Gastrocnemius medialis (tissue), 4 donors: ENCODE results near the gene IL11RA. TPM values are rescaled to one million over a fixed set of nuclear protein-coding genes. Genes with fewer than 3 reads are reported as not detected.
A peak's percentile ranks its signal among the peaks of the same experiment; 100 is the strongest.
"Not testable (repeated sequence)": the region's sequence is repeated elsewhere in the genome, so short reads cannot be mapped to it uniquely, and the experiment has no call there.

Experiments
- ATAC-seq, 2 donors: fragments of 150-250 bp; one replicate each; pipeline ENCODE4 v1.9.1; 2016
- DNase-seq, 2 donors: peaks; one replicate each; pipeline ENCODE4 v3.0.0-alpha.2; 2019
- H3K27ac ChIP-seq, 4 donors: fragments of 200-600 bp; sonication (generic); 1 replicate in 1 of 4; 2 replicates in 3 of 4; pipeline ENCODE4 v1.5.1; 2016 to 2018; ENCODE audit warnings: mild to moderate bottlenecking in 2 of 4, moderate library complexity in 1 of 4
- H3K27me3 ChIP-seq, 3 donors: fragments of 200-600 bp; sonication (generic) in 2 of 3; 1 replicate in 1 of 3; 2 replicates in 2 of 3; pipeline versions ENCODE4 v1.5.1 to v1.6.0; 2016 to 2019; ENCODE audit warnings: mild to moderate bottlenecking in 1 of 3, moderate library complexity in 1 of 3
- H3K36me3 ChIP-seq, 2 donors: fragments of 200-600 bp; sonication (generic) in 1 of 2; one replicate each; pipeline ENCODE4 v1.5.1; 2017 to 2018
- H3K4me1 ChIP-seq, 2 donors: fragments of 200-600 bp; sonication (generic) in 1 of 2; one replicate each; pipeline ENCODE4 v1.5.1; 2016 to 2017; ENCODE audit warnings: mild to moderate bottlenecking in 2 of 2
- H3K4me3 ChIP-seq, 4 donors: fragments of 200-600 bp; sonication (generic) in 3 of 4; 1 replicate in 1 of 4; 2 replicates in 3 of 4; pipeline ENCODE4 v1.5.1; 2016 to 2019; ENCODE audit warnings: mild to moderate bottlenecking in 2 of 4
- H3K9me3 ChIP-seq, 3 donors: fragments of 200-600 bp; sonication (generic) in 2 of 3; 1 replicate in 1 of 3; 2 replicates in 2 of 3; pipeline ENCODE4 v1.5.1; 2016 to 2019
- POLR2A ChIP-seq, 2 donors: fragments of 450-650 bp; IDR thresholded peaks; one replicate each; pipeline ENCODE4 v1.6.1; 2017; ENCODE audit warnings: antibody characterized with exemption in 2 of 2, mild to moderate bottlenecking in 2 of 2, moderate library complexity in 2 of 2
- in situ Hi-C, 4 donors: fragments of 200-750 bp; cut with MboI; loops; one replicate each; pipeline versions ENCODE4 v1.15.0 to v1.8.0; 2017; ENCODE audit warnings: low sequenced_read_pairs in 4 of 4
- intact Hi-C: fragments of 100-400 bp; cut with DNase I; formaldehyde crosslinking; loops from one replicate; pipeline ENCODE4 v1.15.1; 2023; ENCODE audit warnings: low total_unique reads
- total RNA-seq, 4 donors: library from RNA; depleted of rRNA; stranded (reverse); fragments of >200 nt; gene quantifications; one replicate each; pipeline versions ENCODE4 v1.1.0 to v1.2.3, GENCODE V29; 2016
- TF ChIP-seq, protein P1 (sequence below), 5 experiments: fragments of 450-650 bp in 3 of 5; fragments of 200-600 bp in 2 of 5; sonication (generic) in 2 of 5; IDR thresholded peaks in 4 of 5; conservative IDR thresholded peaks in 1 of 5; 1 replicate in 4 of 5; 2 replicates in 1 of 5; pipeline ENCODE4 v1.5.1; 2016 to 2019; ENCODE audit warnings: antibody characterized with exemption in 5 of 5, mild to moderate bottlenecking in 3 of 5, moderate library complexity in 3 of 5

The IL11RA gene
- total RNA-seq, 4 donors from 2014 or later, result 3.3 to 15.3 (median 11.6) TPM

DNA sequence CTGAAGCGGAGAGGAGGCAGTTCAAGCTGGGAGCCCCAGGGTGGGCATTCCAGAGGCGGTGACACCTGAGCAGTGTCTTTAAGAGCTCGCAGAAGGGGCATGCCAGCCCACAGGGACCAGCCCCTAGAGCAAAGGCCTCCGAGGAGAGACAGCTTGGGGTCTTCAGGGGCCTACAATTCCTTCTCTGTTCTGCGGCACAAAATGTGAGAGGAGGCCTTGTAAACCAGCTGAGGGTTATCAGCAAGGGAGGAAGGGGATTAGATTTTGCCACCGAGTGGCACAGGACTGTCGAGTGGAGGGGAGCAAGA lies 13.9 kb upstream of the IL11RA start:
- Histone ChIP-seq H3K27ac (peak overlapping the region; percentile 80 to 93 (median 86)), H3K36me3 (no peaks in the 10 kb centered on the region), H3K4me3 (peak overlapping the region; percentile 66 to 95 (median 74)), H3K9me3 (no peaks in the 10 kb centered on the region), H3K27me3 (no peaks in the 10 kb centered on the region), H3K4me1 (peaks cover 12 to 16% of the 10 kb centered on the region in 2 donors)
- in situ Hi-C loops, result no loop called here
- intact Hi-C loops, result no loop called here
- ATAC-seq (no peak), DNase-seq (no peak)
- TF ChIP-seq POLR2A (IDR thresholded peaks at IDR 0.05), result no peak
- TF ChIP-seq, protein P1, sequence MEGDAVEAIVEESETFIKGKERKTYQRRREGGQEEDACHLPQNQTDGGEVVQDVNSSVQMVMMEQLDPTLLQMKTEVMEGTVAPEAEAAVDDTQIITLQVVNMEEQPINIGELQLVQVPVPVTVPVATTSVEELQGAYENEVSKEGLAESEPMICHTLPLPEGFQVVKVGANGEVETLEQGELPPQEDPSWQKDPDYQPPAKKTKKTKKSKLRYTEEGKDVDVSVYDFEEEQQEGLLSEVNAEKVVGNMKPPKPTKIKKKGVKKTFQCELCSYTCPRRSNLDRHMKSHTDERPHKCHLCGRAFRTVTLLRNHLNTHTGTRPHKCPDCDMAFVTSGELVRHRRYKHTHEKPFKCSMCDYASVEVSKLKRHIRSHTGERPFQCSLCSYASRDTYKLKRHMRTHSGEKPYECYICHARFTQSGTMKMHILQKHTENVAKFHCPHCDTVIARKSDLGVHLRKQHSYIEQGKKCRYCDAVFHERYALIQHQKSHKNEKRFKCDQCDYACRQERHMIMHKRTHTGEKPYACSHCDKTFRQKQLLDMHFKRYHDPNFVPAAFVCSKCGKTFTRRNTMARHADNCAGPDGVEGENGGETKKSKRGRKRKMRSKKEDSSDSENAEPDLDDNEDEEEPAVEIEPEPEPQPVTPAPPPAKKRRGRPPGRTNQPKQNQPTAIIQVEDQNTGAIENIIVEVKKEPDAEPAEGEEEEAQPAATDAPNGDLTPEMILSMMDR (IDR thresholded peaks at IDR 0.05 in 4 of 5, conservative IDR thresholded peaks at IDR 0.05 in 1 of 5), result no peak

DNA sequence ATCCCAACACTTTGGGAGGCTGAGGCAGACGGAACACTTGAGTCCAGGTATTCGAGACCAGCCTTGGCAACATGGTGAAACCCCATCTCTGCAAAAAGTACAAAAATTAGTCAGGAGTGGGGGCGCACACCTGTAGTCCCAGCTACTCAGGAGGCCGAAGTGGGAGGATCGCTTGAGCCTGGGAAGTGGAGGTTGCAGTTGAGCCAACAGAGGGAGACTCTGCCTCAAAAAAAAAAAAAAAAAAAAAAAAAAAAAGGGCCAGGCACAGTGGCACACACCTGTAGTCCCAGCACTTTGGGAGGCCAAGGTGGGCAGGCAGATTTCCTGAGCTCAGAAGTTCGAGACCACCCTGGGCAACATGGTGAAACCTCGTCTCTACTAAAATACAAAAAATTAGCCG lies 12.7 kb upstream of the IL11RA start:
- DNase-seq, H3K27ac ChIP-seq, intact Hi-C loops, H3K9me3 ChIP-seq, H3K27me3 ChIP-seq, H3K4me3 ChIP-seq, H3K36me3 ChIP-seq, in situ Hi-C loops, ATAC-seq: not testable (repeated sequence)
- H3K4me1 ChIP-seq, result peaks cover 12 to 16% of the 10 kb centered on the region in 2 donors

DNA sequence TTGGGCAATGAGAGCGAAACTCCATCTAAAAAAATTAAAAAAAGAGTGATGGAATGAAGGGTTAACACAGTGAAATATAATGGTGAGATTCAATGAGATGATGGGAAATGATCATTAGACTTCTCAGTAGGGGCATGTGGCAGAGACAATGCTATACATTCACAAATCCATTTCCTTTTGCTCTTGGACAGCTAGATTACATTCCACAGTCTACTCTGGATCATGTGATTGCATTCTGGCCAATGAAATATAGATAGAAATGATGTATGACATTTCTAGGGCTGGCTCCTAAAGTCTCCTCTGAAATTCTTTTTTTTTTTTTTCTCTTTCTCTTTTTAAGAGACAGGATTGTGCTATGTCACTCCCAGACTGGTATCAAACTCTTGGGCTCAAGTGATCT lies 9.3 kb upstream of the IL11RA start:
- no peak for ATAC-seq
- Histone ChIP-seq H3K4me1 (peaks cover 22 to 25% of the 10 kb centered on the region in 2 donors), H3K27ac (no peak overlapping the region), H3K27me3 (no peaks in the 10 kb centered on the region), H3K4me3 (no peak overlapping the region), H3K9me3 (no peaks in the 10 kb centered on the region), H3K36me3 (no peaks in the 10 kb centered on the region)
- in situ Hi-C loops, result loop anchor here in 1 of 4 donors (10.0 kb wide), 1 partner anchor 62 kb away; no protein-coding TSS in a partner anchor
- TF ChIP-seq, protein P1 (IDR thresholded peaks at IDR 0.05 in 4 of 5, conservative IDR thresholded peaks at IDR 0.05 in 1 of 5), result no peak
- no peak for TF ChIP-seq POLR2A (IDR thresholded peaks at IDR 0.05)
- intact Hi-C loops, result no loop called here
- DNase-seq, result no peak

DNA sequence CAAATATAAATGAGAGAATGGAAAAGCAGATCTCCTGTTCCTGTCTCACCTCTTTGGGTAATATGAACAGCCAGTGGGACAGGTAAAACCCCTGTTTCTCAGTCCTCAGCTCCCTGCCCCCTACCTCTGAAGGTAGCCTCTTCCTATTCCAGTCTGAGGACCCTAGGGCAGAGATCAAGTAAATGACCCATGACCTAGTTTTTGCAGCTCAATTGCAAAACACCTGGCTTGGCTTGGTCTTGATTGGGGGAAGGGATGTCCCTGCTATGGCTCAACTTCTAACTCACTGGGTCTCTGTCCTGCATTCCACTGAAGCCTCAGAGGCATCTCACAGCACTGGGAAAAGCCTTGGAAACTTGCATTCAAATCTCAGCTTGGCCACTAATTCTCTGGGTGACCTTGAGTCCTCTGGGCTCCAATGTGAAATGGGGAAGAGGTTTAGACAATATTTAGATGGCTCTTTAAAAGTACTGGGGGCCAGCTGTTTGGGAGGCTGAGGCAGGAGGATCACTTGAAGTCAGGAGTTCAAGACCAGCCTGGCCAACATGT lies 7.1 kb upstream of the IL11RA start:
- Histone ChIP-seq H3K27me3 (no peaks in the 10 kb centered on the region), H3K27ac (peak overlapping the region in 1 of 4 donors; percentile 39), H3K36me3 (peaks cover 0 to 13% of the 10 kb centered on the region in 2 donors), H3K4me3 (no peak overlapping the region), H3K9me3 (no peaks in the 10 kb centered on the region), H3K4me1 (peaks cover 22 to 30% of the 10 kb centered on the region in 2 donors)
- ATAC-seq, result no peak
- TF ChIP-seq, protein P1 (IDR thresholded peaks at IDR 0.05 in 4 of 5, conservative IDR thresholded peaks at IDR 0.05 in 1 of 5), result no peak
- TF ChIP-seq POLR2A (IDR thresholded peaks at IDR 0.05), result no peak
- intact Hi-C loops, result no loop called here
- no peak for DNase-seq
- in situ Hi-C loops, result loop anchor here in 1 of 4 donors (10.0 kb wide), 1 partner anchor 60 kb away; no protein-coding TSS in a partner anchor

DNA sequence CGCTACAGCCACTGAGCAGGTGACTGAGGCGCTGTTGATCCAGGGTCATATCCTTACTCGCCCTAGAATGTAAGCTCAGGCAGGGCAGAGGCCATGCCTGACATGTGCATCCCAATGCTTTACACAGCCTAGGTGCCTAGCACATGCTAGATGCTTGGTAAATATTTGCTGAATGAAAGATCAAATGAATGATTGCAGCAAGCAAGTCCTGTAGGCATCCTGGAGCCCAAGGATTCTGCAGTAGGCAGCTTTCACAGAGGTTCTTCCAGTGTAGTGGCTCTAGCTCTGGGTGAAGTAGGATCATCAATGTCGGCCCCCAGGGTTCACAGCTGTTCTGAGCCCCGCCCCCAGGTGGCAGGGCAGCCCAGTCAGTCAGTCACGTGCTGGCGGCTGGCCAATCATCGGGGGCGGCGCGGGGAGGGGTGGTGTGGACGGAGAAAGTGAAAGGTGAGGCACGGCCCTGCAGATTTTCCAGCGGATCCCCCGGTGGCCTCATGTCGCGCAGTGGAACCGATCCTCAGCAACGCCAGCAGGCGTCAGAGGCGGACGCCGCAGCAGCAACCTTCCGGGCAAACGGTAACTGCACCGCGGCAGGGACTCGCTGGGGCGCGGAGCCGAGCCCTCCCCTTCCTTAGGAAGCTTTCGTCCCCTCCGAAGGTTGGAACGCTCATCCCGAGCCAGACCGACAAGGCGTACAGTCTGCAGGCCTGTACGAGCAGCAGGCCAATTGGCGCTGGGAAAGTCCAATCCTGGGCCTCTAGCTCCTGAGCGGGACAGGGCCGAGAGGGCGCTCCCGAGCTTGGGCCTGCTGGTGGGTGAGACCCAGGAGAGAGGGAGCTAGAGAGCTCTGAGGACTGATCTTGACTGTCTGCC lies 5.5 kb upstream of the IL11RA start, which contains the start of gene GALT:
GALT (plus strand) TSS at position 465 of the 873 bp plus-strand sequence; CDS start at position 495, 30 bp downstream.
- DNase-seq (peak; percentile 85 to 92), ATAC-seq (peak; percentile 76 to 80)
- TF ChIP-seq, protein P1 (IDR thresholded peaks at IDR 0.05 in 4 of 5, conservative IDR thresholded peaks at IDR 0.05 in 1 of 5), result peak; percentile 15 to 65 (median 39)
- peak; percentile 30 to 55 for TF ChIP-seq POLR2A (IDR thresholded peaks at IDR 0.05)
- Histone ChIP-seq H3K9me3 (no peaks in the 10 kb centered on the region), H3K27me3 (no peaks in the 10 kb centered on the region), H3K4me1 (peaks cover 30% of the 10 kb centered on the region in 2 donors), H3K4me3 (peak within 1 kb of the TSS; percentile 67 to 85 (median 81)), H3K27ac (peak within 1 kb of the TSS; percentile 88 to 94 (median 90)), H3K36me3 (peaks cover 0 to 14% of the 10 kb centered on the region in 2 donors)
- in situ Hi-C loops (loop anchor here in 1 of 4 donors (10.0 kb wide), 1 partner anchor 58 kb away; no protein-coding TSS in a partner anchor), intact Hi-C loops (loop anchor here (1.0 kb wide), 1 partner anchor 55 kb away; no protein-coding TSS in a partner anchor)
